WTC11 (cell line): ENCODE measurements around the gene FAM76B. TPM values are rescaled to one million over a fixed set of nuclear protein-coding genes. Genes with fewer than 3 reads are reported as not detected.

ENCODE experiments used
- ATAC-seq: fragments of 200-7000 bp; cut with Tn5 transposase; 2 replicates; pipeline ENCODE4 v1.10.0; 2021; ENCODE audit warnings: mild to moderate bottlenecking, moderate library complexity
- CTCF ChIA-PET: fragments of 300-600 bp; sonication (Branson Sonifier 250); formaldehyde crosslinking; loops from one replicate; lab custom pipeline; 2021; ENCODE audit warnings: antibody characterized with exemption; lab: Charles Lee
- POLR2A ChIA-PET: fragments of 350-600 bp; sonication (Branson Sonifier 250); formaldehyde crosslinking; loops from one replicate; lab custom pipeline; 2021; ENCODE audit warnings: antibody characterized with exemption; lab: Charles Lee
- DNase-seq: peaks from one replicate; pipeline ENCODE4 v3.0.0; 2021; ENCODE audit warnings: low spot score
- H3K27ac Mint-ChIP-seq: 2 replicates; pipeline ENCODE4 v1.8.0; 2021; ENCODE audit warnings: mixed read lengths
- H3K27me3 Mint-ChIP-seq: 2 replicates; pipeline ENCODE4 v1.8.0; 2021; ENCODE audit warnings: low read depth, mild to moderate bottlenecking, moderate library complexity, mixed read lengths
- H3K36me3 Mint-ChIP-seq: 2 replicates; pipeline ENCODE4 v1.8.0; 2021; ENCODE audit warnings: mixed read lengths
- H3K4me1 Mint-ChIP-seq: 2 replicates; pipeline ENCODE4 v1.8.0; 2022; ENCODE audit warnings: mixed read lengths
- H3K4me3 Mint-ChIP-seq: 2 replicates; pipeline ENCODE4 v1.8.0; 2021; ENCODE audit warnings: mild to moderate bottlenecking, moderate library complexity, mixed read lengths
- H3K9me3 Mint-ChIP-seq: 2 replicates; pipeline ENCODE4 v1.8.0; 2021; ENCODE audit warnings: mixed read lengths
- CREB1 ChIP-seq: sonication (generic); formaldehyde crosslinking; IDR thresholded peaks from 2 replicates; pipeline ENCODE4 v1.8.0; 2023; ENCODE audit warnings: mild to moderate bottlenecking, missing genetic modification reagents
- ESRRA ChIP-seq: sonication (generic); formaldehyde crosslinking; IDR thresholded peaks from 2 replicates; pipeline ENCODE4 v1.8.1; 2022; ENCODE audit warnings: mild to moderate bottlenecking, missing genetic modification reagents, borderline replicate concordance
- PRRX2 ChIP-seq: fragments of 250-450 bp; sonication (Bioruptor Pico); IDR thresholded peaks from 2 replicates; pipeline ENCODE4 v1.8.0; 2021; ENCODE audit warnings: mild to moderate bottlenecking
- ZNF317 ChIP-seq: sonication (generic); formaldehyde crosslinking; IDR thresholded peaks from 2 replicates; pipeline ENCODE4 v1.8.1; 2023; ENCODE audit warnings: low read depth, mild to moderate bottlenecking, moderate library complexity, missing genetic modification reagents, borderline replicate concordance
- ZNF416 ChIP-seq: fragments of 250-450 bp; sonication (Bioruptor Pico); IDR thresholded peaks from 2 replicates; pipeline ENCODE4 v1.9.0; 2021; ENCODE audit warnings: mild to moderate bottlenecking, inconsistent platforms
- total RNA-seq: library from RNA; stranded (reverse); gene quantifications from 3 replicates; pipeline ENCODE4 v1.2.3, GENCODE V29; 2021
- TF ChIP-seq, protein P1 (sequence below): fragments of 250-450 bp; sonication (Bioruptor Pico); IDR thresholded peaks from 2 replicates; pipeline ENCODE4 v2.1.2; 2022; ENCODE audit warnings: mild to moderate bottlenecking, moderate library complexity
- TF ChIP-seq, protein P2 (sequence below): sonication (generic); formaldehyde crosslinking; IDR thresholded peaks from 2 replicates; pipeline ENCODE4 v1.8.0; 2022; ENCODE audit warnings: mild to moderate bottlenecking, missing genetic modification reagents
- TF ChIP-seq, protein P3 (sequence below): sonication (generic); formaldehyde crosslinking; IDR thresholded peaks from 2 replicates; pipeline ENCODE4 v1.8.0; 2022; ENCODE audit warnings: mild to moderate bottlenecking, missing genetic modification reagents
- TF ChIP-seq, protein P4 (sequence below): sonication (generic); formaldehyde crosslinking; IDR thresholded peaks from 2 replicates; pipeline ENCODE4 v1.8.0; 2022; ENCODE audit warnings: mild to moderate bottlenecking, missing genetic modification reagents
- TF ChIP-seq, protein P5 (sequence below): sonication (generic); formaldehyde crosslinking; IDR thresholded peaks from 2 replicates; pipeline ENCODE4 v1.8.1; 2022; ENCODE audit warnings: mild to moderate bottlenecking, missing genetic modification reagents, moderate library complexity, borderline replicate concordance
- TF ChIP-seq, protein P6 (sequence below): sonication (generic); formaldehyde crosslinking; IDR thresholded peaks from 2 replicates; pipeline ENCODE4 v1.8.1; 2023; ENCODE audit warnings: mild to moderate bottlenecking, moderate library complexity, missing genetic modification reagents
- TF ChIP-seq, protein P7 (sequence below): sonication (generic); formaldehyde crosslinking; IDR thresholded peaks from 2 replicates; pipeline ENCODE4 v1.8.0; 2023; ENCODE audit warnings: mild to moderate bottlenecking, missing genetic modification reagents
- TF ChIP-seq, protein P8 (sequence below): fragments of 250-450 bp; sonication (Bioruptor Pico); IDR thresholded peaks from 2 replicates; pipeline ENCODE4 v1.9.0; 2021; ENCODE audit warnings: moderate library complexity, mild to moderate bottlenecking, inconsistent platforms, borderline replicate concordance
- TF ChIP-seq, protein P9 (sequence below): fragments of 250-450 bp; sonication (Bioruptor Pico); IDR thresholded peaks from 2 replicates; pipeline ENCODE4 v1.9.0; 2021; ENCODE audit warnings: mild to moderate bottlenecking
- TF ChIP-seq, protein P10 (sequence below): sonication (generic); formaldehyde crosslinking; IDR thresholded peaks from 2 replicates; pipeline ENCODE4 v1.8.1; 2022; ENCODE audit warnings: mild to moderate bottlenecking, moderate library complexity, missing genetic modification reagents

FAM76B gene
- total RNA-seq, 1 experiment from 2014 or later: 30.0 TPM

DNA sequence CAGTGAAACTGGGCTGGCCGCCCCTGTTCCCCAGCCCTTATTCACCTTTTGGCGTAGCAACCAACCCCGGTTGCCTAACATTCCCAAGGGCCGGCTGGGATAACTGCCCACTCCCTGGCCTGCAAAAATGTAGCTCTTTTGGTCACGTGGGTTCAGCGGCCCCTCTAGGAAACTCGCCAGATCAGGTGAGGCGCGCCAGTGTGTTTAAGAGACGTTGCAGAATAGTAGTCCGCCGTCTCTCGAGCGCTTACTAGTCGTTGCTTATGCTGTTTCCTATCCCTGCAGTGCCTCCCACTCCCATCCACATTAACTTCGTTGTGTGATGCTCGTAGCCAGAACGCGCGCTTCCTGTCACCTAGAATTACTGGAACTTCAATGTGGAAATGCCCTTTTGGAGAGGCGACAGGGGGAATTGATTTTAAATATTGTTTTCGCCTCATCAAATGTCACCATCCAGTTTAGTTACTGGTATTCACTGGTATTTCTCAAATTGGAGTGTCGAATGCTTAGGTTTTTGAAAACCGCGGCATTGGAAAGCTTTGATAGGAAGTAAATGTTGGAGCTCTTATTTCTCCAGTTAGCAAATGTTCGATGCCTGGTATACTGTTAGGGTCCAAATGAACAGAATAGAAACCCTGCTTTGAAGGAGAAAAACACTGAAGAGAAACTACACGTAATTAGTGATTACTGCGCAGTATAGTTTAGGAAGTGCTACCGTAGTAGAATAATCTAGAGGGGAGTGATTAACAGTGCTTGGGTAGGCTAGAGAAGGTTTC, 1.5 kb upstream of the FAM76B start (continued):
- TF ChIP-seq, protein P1, sequence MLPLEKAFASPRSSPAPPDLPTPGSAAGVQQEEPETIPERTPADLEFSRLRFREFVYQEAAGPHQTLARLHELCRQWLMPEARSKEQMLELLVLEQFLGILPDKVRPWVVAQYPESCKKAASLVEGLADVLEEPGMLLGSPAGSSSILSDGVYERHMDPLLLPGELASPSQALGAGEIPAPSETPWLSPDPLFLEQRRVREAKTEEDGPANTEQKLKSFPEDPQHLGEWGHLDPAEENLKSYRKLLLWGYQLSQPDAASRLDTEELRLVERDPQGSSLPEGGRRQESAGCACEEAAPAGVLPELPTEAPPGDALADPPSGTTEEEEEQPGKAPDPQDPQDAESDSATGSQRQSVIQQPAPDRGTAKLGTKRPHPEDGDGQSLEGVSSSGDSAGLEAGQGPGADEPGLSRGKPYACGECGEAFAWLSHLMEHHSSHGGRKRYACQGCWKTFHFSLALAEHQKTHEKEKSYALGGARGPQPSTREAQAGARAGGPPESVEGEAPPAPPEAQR: no peak
- TF ChIP-seq, protein P2, sequence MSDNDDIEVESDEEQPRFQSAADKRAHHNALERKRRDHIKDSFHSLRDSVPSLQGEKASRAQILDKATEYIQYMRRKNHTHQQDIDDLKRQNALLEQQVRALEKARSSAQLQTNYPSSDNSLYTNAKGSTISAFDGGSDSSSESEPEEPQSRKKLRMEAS: 0 out of 2 replicates have a peak, but pooled peaks have one; percentile 28
- TF ChIP-seq, protein P3, sequence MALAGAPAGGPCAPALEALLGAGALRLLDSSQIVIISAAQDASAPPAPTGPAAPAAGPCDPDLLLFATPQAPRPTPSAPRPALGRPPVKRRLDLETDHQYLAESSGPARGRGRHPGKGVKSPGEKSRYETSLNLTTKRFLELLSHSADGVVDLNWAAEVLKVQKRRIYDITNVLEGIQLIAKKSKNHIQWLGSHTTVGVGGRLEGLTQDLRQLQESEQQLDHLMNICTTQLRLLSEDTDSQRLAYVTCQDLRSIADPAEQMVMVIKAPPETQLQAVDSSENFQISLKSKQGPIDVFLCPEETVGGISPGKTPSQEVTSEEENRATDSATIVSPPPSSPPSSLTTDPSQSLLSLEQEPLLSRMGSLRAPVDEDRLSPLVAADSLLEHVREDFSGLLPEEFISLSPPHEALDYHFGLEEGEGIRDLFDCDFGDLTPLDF: 0 out of 2 replicates have a peak, but pooled peaks have one; percentile 49
- TF ChIP-seq ZNF317 (peak; percentile 73), ZNF416 (CRISPR knock-in tag) (no peak)
- TF ChIP-seq, protein P4, sequence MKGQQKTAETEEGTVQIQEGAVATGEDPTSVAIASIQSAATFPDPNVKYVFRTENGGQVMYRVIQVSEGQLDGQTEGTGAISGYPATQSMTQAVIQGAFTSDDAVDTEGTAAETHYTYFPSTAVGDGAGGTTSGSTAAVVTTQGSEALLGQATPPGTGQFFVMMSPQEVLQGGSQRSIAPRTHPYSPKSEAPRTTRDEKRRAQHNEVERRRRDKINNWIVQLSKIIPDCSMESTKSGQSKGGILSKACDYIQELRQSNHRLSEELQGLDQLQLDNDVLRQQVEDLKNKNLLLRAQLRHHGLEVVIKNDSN (CRISPR knock-in tag): peak; percentile 90

DNA sequence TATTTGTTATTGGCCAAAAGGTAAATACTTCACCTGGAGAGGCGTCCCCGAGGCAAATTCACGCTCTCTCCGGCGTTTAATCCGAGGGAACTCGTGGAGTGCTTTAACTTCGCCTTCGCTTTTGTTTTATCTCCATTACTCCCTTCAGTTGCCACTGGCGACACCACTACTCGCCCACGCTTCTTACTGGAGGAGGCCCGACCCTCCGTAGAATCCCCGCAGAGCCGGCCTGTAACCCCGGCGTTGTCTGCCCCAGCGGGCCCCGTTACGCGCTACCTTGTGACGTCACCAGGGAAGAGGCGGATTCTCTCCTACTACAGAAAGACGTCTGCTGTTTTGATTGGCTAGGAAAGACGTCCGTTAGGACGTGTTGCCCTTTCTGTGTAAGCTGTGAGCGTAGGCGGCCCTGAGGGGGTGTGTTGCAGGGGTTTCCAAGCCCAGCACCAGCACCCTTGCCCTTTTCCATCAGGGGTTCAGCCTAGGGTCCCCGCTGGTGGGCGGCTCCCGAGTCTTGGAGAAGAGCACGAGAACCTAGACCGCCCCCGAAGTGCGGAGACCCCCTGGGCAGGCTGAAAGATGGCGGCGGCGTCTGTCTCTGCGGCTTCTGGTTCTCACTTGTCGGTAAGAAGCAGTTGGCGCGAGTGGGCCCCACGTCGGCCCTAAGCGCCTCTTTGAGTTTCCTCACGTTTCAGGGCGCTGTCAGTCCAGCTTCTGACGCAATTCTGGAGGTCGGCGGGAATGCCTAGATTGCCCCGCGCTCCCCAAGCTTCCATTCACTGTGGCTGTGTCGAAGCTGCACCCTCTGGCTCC, 746 bp upstream of the FAM76B start, which contains the start of gene CEP57:
Gene CEP57, plus strand, starts transcription at position 376 of the 810 bp plus-strand sequence. Its CDS starts 201 bp downstream, at position 577.
- peak within 1 kb of the TSS; percentile 99 for H3K4me3 Mint-ChIP-seq
- ChIA-PET POLR2A (interaction anchor here (0.7 to 3.7 kb wide), 8 partner anchors 22 to 723 kb away, joined by 3 to 25 read pairs (median 5); partner anchors contain the start of genes CCDC82, JRKL, MAML2 and SESN3), CTCF (interaction anchor here (1.2 to 1.8 kb wide), 6 partner anchors 46 to 723 kb away, joined by 3 to 10 read pairs (median 5); partner anchors contain the start of gene MAML2)
- peaks cover 34% of the 10 kb centered on the region for H3K4me1 Mint-ChIP-seq
- peaks cover 24% of the 10 kb centered on the region for H3K36me3 Mint-ChIP-seq
- ATAC-seq (peak; percentile 65), DNase-seq (peak; percentile 94)
- H3K27ac Mint-ChIP-seq: peak within 1 kb of the TSS; percentile 100
- H3K9me3 Mint-ChIP-seq: no peaks in the 10 kb centered on the region
- H3K27me3 Mint-ChIP-seq: no peaks in the 10 kb centered on the region
- TF ChIP-seq, protein P5, sequence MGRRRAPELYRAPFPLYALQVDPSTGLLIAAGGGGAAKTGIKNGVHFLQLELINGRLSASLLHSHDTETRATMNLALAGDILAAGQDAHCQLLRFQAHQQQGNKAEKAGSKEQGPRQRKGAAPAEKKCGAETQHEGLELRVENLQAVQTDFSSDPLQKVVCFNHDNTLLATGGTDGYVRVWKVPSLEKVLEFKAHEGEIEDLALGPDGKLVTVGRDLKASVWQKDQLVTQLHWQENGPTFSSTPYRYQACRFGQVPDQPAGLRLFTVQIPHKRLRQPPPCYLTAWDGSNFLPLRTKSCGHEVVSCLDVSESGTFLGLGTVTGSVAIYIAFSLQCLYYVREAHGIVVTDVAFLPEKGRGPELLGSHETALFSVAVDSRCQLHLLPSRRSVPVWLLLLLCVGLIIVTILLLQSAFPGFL: 0 out of 2 replicates have a peak, but pooled peaks have one; percentile 24
- TF ChIP-seq, protein P6, sequence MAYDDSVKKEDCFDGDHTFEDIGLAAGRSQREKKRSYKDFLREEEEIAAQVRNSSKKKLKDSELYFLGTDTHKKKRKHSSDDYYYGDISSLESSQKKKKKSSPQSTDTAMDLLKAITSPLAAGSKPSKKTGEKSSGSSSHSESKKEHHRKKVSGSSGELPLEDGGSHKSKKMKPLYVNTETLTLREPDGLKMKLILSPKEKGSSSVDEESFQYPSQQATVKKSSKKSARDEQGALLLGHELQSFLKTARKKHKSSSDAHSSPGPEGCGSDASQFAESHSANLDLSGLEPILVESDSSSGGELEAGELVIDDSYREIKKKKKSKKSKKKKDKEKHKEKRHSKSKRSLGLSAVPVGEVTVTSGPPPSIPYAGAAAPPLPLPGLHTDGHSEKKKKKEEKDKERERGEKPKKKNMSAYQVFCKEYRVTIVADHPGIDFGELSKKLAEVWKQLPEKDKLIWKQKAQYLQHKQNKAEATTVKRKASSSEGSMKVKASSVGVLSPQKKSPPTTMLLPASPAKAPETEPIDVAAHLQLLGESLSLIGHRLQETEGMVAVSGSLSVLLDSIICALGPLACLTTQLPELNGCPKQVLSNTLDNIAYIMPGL (CRISPR knock-in tag): no peak
- TF ChIP-seq, protein P7, sequence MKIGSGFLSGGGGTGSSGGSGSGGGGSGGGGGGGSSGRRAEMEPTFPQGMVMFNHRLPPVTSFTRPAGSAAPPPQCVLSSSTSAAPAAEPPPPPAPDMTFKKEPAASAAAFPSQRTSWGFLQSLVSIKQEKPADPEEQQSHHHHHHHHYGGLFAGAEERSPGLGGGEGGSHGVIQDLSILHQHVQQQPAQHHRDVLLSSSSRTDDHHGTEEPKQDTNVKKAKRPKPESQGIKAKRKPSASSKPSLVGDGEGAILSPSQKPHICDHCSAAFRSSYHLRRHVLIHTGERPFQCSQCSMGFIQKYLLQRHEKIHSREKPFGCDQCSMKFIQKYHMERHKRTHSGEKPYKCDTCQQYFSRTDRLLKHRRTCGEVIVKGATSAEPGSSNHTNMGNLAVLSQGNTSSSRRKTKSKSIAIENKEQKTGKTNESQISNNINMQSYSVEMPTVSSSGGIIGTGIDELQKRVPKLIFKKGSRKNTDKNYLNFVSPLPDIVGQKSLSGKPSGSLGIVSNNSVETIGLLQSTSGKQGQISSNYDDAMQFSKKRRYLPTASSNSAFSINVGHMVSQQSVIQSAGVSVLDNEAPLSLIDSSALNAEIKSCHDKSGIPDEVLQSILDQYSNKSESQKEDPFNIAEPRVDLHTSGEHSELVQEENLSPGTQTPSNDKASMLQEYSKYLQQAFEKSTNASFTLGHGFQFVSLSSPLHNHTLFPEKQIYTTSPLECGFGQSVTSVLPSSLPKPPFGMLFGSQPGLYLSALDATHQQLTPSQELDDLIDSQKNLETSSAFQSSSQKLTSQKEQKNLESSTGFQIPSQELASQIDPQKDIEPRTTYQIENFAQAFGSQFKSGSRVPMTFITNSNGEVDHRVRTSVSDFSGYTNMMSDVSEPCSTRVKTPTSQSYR: no peak
- TF ChIP-seq ESRRA (CRISPR knock-in tag) (no peak), PRRX2 (CRISPR knock-in tag) (no peak), CREB1 (CRISPR knock-in tag) (0 out of 2 replicates have a peak, but pooled peaks have one; percentile 49)
- TF ChIP-seq, protein P8, sequence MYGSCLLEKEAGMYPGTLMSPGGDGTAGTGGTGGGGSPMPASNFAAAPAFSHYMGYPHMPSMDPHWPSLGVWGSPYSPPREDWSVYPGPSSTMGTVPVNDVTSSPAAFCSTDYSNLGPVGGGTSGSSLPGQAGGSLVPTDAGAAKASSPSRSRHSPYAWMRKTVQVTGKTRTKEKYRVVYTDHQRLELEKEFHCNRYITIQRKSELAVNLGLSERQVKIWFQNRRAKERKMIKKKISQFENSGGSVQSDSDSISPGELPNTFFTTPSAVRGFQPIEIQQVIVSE: no peak
- TF ChIP-seq, protein P9, sequence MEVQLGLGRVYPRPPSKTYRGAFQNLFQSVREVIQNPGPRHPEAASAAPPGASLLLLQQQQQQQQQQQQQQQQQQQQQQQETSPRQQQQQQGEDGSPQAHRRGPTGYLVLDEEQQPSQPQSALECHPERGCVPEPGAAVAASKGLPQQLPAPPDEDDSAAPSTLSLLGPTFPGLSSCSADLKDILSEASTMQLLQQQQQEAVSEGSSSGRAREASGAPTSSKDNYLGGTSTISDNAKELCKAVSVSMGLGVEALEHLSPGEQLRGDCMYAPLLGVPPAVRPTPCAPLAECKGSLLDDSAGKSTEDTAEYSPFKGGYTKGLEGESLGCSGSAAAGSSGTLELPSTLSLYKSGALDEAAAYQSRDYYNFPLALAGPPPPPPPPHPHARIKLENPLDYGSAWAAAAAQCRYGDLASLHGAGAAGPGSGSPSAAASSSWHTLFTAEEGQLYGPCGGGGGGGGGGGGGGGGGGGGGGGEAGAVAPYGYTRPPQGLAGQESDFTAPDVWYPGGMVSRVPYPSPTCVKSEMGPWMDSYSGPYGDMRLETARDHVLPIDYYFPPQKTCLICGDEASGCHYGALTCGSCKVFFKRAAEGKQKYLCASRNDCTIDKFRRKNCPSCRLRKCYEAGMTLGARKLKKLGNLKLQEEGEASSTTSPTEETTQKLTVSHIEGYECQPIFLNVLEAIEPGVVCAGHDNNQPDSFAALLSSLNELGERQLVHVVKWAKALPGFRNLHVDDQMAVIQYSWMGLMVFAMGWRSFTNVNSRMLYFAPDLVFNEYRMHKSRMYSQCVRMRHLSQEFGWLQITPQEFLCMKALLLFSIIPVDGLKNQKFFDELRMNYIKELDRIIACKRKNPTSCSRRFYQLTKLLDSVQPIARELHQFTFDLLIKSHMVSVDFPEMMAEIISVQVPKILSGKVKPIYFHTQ (CRISPR knock-in tag): no peak
- TF ChIP-seq, protein P10, sequence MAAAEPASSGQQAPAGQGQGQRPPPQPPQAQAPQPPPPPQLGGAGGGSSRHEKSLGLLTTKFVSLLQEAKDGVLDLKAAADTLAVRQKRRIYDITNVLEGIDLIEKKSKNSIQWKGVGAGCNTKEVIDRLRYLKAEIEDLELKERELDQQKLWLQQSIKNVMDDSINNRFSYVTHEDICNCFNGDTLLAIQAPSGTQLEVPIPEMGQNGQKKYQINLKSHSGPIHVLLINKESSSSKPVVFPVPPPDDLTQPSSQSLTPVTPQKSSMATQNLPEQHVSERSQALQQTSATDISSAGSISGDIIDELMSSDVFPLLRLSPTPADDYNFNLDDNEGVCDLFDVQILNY: no peak
